Umbilical cord (tissue), 2 donors: ENCODE data around the gene KIAA0586. TPM values are rescaled to one million over a fixed set of nuclear protein-coding genes. Genes with fewer than 3 reads are reported as not detected.
A peak's percentile ranks its signal among the peaks of the same experiment; 100 is the strongest.
"Not testable (repeated sequence)": the region's sequence is repeated elsewhere in the genome, so short reads cannot be mapped to it uniquely, and the experiment has no call there.

Experiments used
- DNase-seq: peaks from one replicate; pipeline ENCODE4 v3.0.0-alpha.2; 2015; ENCODE audit warnings: low spot score
- total RNA-seq: library from RNA; depleted of rRNA; stranded (reverse); fragments of >200 nt; gene quantifications from one replicate; pipeline ENCODE4 v1.2.3, GENCODE V29; 2014; ENCODE audit warnings: low replicate concordance; ENCODE audit not compliant: insufficient read depth

The KIAA0586 gene
- total RNA-seq = 33.7 TPM

- peak; percentile 99 for DNase-seq
These were observed at the start of gene KIAA0586, which contains the start of gene TIMM9 for GRCh38 chr14:58427281-58428117. Gene KIAA0586 (plus strand): TSS chr14:58427719. CDS start chr14:58428265, 546 bp downstream. Gene TIMM9 (minus strand): TSS chr14:58427531. CDS start chr14:58411945, 15,586 bp downstream.

DNA sequence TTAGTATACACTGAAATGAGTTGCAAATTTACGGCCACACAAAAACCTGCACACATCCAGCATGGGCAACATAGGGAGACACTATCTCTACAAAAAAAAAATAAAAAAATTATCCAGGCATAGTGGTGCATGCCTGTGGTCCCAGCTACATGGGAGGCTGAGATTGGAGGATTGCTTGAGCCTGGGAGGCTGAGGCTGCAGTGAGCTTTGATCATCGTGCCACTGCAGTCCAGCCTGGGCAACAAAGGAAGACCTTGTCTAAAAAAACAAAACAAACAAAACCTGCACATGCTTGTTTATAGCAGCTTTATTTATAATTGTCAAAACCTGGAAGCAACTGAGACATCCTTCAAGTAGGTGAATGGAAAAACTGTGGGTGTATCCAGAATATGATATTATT lies 36.7 kb upstream of the KIAA0586 start:
- DNase-seq = no peak

DNA sequence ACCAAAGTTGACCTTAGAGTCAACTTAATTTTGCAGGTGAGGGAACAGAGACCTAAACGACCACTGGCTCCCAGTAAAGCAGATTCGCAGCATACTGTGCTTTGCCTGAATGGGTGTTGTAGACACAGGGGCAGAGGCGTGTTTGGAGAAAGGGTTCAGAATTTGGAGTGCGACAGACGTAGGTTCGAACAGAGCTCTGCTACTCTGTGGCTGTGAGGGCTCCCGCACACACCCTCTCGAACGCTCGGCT lies 32.0 kb upstream of the KIAA0586 start:
- no peak for DNase-seq

DNA sequence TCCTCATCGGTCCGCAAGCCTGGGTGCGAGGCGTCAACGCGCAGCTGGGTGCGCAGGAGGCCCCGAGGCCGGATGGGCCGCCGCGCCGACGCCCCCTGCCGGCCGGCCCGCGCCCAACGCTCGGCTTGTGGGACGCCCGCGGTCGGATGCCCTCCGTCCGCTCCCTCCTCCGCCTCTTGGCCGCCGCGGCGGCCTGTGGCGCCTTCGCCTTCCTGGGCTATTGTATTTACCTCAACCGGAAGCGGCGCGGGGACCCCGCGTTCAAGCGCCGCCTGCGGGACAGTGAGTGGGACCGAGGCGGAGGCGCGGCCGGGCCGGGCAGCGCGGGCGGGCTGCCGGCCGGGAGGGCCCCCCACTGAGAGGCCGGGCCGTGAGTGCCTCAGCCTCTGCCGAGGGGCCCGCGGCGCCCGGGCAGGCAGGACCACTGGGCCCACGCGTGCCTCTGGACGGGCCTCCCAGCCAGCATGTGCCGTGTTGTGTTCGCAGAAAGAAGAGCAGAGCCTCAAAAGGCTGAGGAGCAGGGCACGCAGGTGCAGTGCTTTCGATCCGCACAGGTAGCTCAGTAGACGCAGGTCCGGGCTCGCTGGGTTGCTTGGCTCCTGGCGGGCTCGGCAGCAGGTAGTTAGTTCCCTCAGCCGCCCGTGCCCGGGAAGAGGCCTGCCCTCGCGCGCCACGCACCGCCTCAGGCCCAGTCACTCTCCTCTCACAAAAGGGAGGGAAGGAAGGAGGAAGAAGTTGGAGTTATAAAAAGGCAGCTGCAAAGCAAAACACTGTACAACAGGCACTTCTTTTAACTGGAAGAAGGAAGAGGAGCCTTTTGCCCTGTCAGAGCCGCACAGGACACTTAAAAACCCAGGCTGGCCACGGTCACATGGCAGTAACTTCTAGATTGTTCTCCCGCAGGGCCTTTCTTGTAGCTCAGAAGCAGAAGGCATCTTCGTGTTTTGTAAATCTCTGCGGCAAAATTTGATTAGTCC lies 31.4 kb upstream of the KIAA0586 start, which contains the start of gene TOMM20L:
Gene TOMM20L, plus strand, starts transcription at position 119 of the 977 bp plus-strand sequence. Its CDS starts 28 bp downstream, at position 147.
- peak; percentile 68 for DNase-seq

- no peak for DNase-seq
These were observed 30.4 kb upstream of the KIAA0586 start for GRCh38 chr14:58397156-58397555.

DNA sequence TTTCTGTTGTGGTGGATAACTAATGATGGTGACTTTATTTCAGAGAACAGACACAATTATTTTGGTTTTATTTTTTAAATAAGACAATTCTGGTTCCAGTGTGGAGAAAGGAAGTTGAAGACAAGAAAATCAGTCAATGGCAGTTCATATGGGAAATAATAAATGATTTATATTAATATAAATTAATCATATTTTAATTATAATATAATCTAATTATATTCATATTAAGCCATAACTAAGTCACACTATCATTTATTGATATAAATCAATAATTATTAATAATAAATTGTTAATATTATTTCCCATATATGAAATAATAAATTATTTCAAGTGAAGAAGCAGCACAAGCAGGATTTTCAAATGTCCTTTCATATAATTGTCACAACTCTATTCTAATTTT lies 29.0 kb upstream of the KIAA0586 start:
- DNase-seq = no peak

DNA sequence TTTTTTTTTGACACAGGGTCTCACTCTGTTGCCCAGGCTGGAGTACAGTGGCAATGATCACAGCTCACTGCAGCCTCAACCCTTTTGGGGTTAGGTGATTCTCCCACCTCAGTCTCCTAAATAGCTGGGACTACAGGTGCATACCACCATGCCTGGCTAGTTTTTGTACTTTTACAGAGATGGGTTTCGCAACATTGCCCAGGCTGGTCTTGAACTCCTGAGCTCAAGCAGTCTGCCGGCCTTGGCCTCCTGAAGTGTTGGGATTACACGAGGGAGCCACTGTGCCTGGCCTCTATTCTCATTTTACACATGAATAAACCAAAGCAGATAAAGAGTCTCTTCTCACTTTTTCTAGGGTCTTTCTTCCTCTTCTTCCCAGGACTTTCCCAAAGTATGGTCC lies 28.6 kb upstream of the KIAA0586 start:
- DNase-seq = no peak

DNA sequence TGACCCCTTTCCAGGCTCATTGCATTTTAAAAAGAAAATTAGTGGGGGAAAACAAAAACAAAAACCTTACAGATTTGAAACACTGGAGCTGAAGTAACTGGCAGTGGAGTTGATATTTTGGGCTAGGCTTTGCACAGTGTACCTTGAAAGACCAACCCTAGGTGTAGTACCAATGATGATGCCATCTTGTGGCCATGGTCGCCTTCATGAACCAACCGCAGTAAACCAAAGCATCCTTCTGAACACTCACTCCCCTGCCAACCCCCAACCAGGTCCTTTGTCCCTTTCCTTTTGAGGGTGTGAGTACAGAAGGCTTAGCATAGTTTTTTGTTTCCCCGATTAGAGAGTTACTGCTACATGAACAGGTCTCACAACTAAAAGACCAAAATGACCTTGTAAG lies 25.9 kb upstream of the KIAA0586 start:
- DNase-seq = no peak

GRCh38 chr14:58408681-58409215 lies 18.8 kb upstream of the KIAA0586 start:
- no peak for DNase-seq

DNA sequence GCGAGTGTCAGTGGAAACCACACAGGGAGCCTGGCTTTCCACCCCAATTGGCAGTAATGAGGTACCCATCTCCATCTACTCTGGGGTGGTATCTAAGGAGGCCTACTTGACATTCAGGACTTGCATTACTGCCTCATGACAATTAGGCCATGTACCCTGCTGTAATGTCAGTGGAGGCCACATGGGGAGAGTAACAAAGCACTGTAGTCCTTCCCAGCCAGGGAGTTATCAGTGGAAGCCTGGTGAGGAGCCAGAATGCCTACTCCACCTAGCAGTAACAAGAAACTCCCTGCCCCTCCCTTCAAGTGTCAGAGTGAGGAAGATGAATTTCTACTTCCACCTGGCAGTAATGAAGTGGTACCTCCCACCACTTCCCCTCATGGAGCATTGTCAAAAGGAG lies 12.7 kb upstream of the KIAA0586 start:
- DNase-seq = no peak

GRCh38 chr14:58415636-58416547 lies 11.6 kb upstream of the KIAA0586 start:
- no peak for DNase-seq

- not testable (repeated sequence) for DNase-seq
These were observed 10.6 kb upstream of the KIAA0586 start for GRCh38 chr14:58416934-58417333.

DNA sequence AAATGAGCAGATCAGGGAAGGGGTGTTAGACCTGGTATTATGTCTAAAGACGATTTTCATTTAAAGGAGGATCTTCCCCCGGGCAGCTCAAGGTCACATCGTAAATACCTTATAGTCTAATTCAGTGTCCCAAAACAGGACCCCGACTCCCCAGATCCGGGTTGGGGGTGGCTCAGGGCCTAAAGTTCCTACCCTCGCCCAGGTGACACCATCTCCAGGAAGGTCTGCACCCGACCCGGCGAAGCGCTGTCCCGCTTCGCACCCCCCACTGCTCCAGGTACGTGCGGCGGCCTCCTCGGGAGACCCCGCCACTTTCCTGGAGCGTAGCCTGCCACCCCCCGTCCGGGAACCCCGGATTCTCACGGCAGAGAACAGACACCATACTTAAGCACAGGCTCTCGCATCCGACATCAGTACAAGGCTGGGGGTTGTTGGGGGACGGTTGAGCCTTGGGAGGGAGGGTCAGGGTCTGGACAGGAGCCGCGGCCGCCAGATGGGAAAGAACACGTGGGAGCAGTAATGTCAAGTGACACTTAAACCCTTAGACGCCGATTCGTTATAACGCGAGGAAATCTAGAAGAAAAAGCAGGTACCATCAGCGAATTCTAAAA lies 744 bp upstream of the KIAA0586 start:
- DNase-seq = peak; percentile 78

DNA sequence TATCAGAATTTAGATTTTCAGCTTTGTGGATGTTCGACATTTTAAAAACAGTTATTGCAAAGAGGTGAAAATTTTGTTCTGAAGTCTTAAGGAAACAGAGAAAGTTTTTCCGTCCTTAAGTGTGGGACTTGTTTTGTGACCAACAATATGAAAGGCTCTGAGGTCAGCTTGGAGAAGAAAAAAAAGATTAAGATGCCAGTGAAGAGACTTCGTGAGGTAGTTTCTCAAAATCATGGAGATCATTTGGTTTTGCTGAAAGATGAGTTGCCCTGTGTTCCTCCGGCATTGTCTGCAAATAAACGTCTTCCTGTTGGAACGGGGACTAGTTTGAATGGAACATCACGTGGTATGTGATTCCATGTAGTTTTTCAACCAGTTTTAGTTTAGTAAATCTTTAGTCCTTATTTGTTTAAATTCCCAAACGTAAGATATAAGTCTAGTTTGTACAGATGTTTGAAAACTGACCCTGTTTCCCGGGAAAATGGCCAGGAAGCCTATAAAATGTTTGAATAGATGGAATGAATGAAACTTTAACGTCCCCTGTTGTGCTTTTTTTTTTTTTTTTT lies 682 bp downstream of the KIAA0586 start:
- peak; percentile 55 for DNase-seq

- DNase-seq = no peak
These were observed 2.6 kb downstream of the KIAA0586 start for GRCh38 chr14:58430156-58430555.

- no peak for DNase-seq
These were observed 12.0 kb downstream of the KIAA0586 start for GRCh38 chr14:58439476-58439875.

GRCh38 chr14:58444627-58445026 lies 17.1 kb downstream of the KIAA0586 start:
- peak; percentile 74 for DNase-seq

GRCh38 chr14:58455593-58456265 lies 28.2 kb downstream of the KIAA0586 start:
- DNase-seq = no peak

DNA sequence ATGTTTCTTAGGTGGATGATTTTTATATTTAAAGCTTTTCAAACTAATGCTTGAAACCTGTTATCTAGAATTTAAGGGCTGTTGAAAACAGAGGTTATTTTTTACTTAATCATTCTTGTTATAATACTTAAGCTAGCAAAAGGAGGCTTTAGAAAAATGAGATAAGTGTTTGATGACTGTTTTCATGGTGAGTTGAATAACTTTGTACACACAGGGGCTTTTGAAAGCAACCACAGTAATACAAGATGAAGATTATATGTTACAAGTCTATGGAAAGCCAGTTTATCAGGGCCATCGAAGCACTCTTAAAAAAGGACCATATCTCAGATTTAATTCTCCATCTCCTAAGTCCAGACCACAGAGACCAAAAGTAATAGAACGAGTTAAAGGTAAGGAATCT lies 33.3 kb downstream of the KIAA0586 start:
- DNase-seq = no peak

- DNase-seq = no peak
These were observed 35.6 kb downstream of the KIAA0586 start for GRCh38 chr14:58463147-58463546.
